K562 (cell line): ENCODE data around the gene CARMIL1. TPM values are rescaled to one million over a fixed set of nuclear protein-coding genes. Genes with fewer than 3 reads are reported as not detected.

Experiments used
- ATAC-seq: fragments of 200-7000 bp; cut with Tn5 transposase; 3 replicates; pipeline ENCODE4 v1.9.1; 2020; ENCODE audit warnings: moderate library complexity
- BruUV-seq: library from RNA; stranded (reverse); fragments of 400-500 nt; replicated peaks from 2 replicates; lab custom pipeline; 2021; lab: Mats Ljungman, UMichigan
- CTCF ChIA-PET: fragments of 300-600 bp; formaldehyde crosslinking; extraction: SDS; loops from one replicate; lab custom pipeline; 2021; ENCODE audit warnings: low intra/inter-chr PET ratio; lab: Yijun Ruan, JAX
- POLR2A ChIA-PET: fragments of 300-600, 350-650 bp; sonication (Branson Sonifier 250); formaldehyde crosslinking; extraction: SDS; loops from one replicate; lab custom pipeline; 2021; ENCODE audit warnings: antibody characterized with exemption, inconsistent platforms; lab: Yijun Ruan, JAX
- DNase-seq, 4 experiments: peaks; one replicate each; pipeline versions ENCODE4 v3.0.0 to v3.0.0-alpha.2; 2011 to 2018; ENCODE audit warnings: low spot score in 3 of 4, mixed read lengths in 3 of 4; ENCODE audit errors: extremely low read depth in 1 of 4
- FAIRE-seq: peaks from 2 replicates; lab custom pipeline; 2011; peaks lifted over from hg19 to GRCh38; lab: Jason Lieb, UNC
- H2AFZ ChIP-seq: 2 replicates; pipeline ENCODE4 v1.6.0; 2011; ENCODE audit warnings: low read depth, low read length, control low read depth, inconsistent platforms
- H3K27ac ChIP-seq: fragments of 200-600 bp; 3 replicates; pipeline ENCODE4 v1.8.0; 2011; ENCODE audit warnings: low read depth, mild to moderate bottlenecking, control low read depth, inconsistent platforms, low read length, moderate library complexity, mixed read lengths; ENCODE audit errors: extremely low read depth
- H3K27me3 ChIP-seq, 2 experiments: fragments of 300-600 bp in 1 of 2; 2 replicates in 1 of 2; 3 replicates in 1 of 2; pipeline versions ENCODE4 v1.6.0 to v1.8.0; 2011; ENCODE audit warnings: inconsistent platforms in 2 of 2, low read length in 2 of 2, mild to moderate bottlenecking in 1 of 2, mixed read lengths in 1 of 2, moderate library complexity in 1 of 2; ENCODE audit not compliant: control insufficient read depth in 2 of 2, insufficient read depth in 2 of 2
- H3K36me3 ChIP-seq: fragments of 300-600 bp; 3 replicates; pipeline ENCODE4 v1.8.0; 2011; ENCODE audit warnings: mild to moderate bottlenecking, low read length, inconsistent platforms; ENCODE audit not compliant: control insufficient read depth, insufficient read depth
- H3K4me1 ChIP-seq, 2 experiments: fragments of 200-600 bp in 1 of 2; replicated peaks in 1 of 2; 2 replicates in 1 of 2; 3 replicates in 1 of 2; pipeline versions ENCODE4 v1.5.1 to v1.8.0; 2011; ENCODE audit warnings: inconsistent platforms in 2 of 2, low read length in 2 of 2, mild to moderate bottlenecking in 1 of 2, mixed read lengths in 1 of 2, moderate library complexity in 1 of 2; ENCODE audit not compliant: control insufficient read depth in 2 of 2, insufficient read depth in 2 of 2
- H3K4me2 ChIP-seq: 2 replicates; pipeline ENCODE4 v1.6.1; 2011; ENCODE audit warnings: low read length, control low read depth, inconsistent platforms, mixed read lengths; ENCODE audit not compliant: insufficient read depth
- H3K4me3 ChIP-seq: fragments of 200-600 bp; sonication (generic), shearing (Covaris generic); 2 replicates; pipeline ENCODE4 v1.5.1; 2016; ENCODE audit warnings: control low read depth, inconsistent platforms
- H3K79me2 ChIP-seq: fragments of 200-600 bp; 3 replicates; pipeline ENCODE4 v1.8.0; 2011; ENCODE audit warnings: low read length, inconsistent platforms; ENCODE audit not compliant: control insufficient read depth, insufficient read depth
- H3K9ac ChIP-seq, 2 experiments: 2 replicates each; pipeline versions ENCODE4 v1.6.0 to v1.6.1; 2011; ENCODE audit warnings: low read depth in 2 of 2, low read length in 2 of 2, control low read depth in 1 of 2, inconsistent platforms in 1 of 2, mild to moderate bottlenecking in 1 of 2, mixed read lengths in 1 of 2; ENCODE audit not compliant: insufficient read depth in 1 of 2
- H3K9me1 ChIP-seq: one replicate; pipeline ENCODE4 v1.6.0; 2011; ENCODE audit warnings: inconsistent platforms, mild to moderate bottlenecking, low read length, moderate library complexity; ENCODE audit not compliant: control insufficient read depth, insufficient read depth
- H3K9me3 ChIP-seq: replicated peaks from 2 replicates; pipeline ENCODE4 v1.5.1; 2011; ENCODE audit warnings: low read depth, low read length, inconsistent platforms; ENCODE audit not compliant: control insufficient read depth, insufficient read depth
- H4K20me1 ChIP-seq: replicated peaks from 2 replicates; pipeline ENCODE4 v1.6.1; 2011; ENCODE audit warnings: low read length, inconsistent platforms, mixed read lengths; ENCODE audit not compliant: control insufficient read depth, insufficient read depth
- CREB3L1 ChIP-seq: fragments of 450-650 bp; IDR thresholded peaks from 2 replicates; pipeline ENCODE4 v1.6.1; 2014; ENCODE audit warnings: low read depth, mild to moderate bottlenecking, moderate library complexity, borderline replicate concordance
- CTCFL ChIP-seq: IDR thresholded peaks from 2 replicates; pipeline ENCODE4 v1.6.1; 2011; ENCODE audit warnings: borderline replicate concordance, low read depth, mild to moderate bottlenecking, moderate library complexity, low read length; ENCODE audit not compliant: insufficient read depth, poor library complexity, severe bottlenecking
- FOXK2 ChIP-seq, 2 experiments: fragments of 450-650 bp; IDR thresholded peaks in 1 of 2; conservative IDR thresholded peaks in 1 of 2; 2 replicates each; pipeline ENCODE4 v1.6.1; 2016; ENCODE audit warnings: low read depth in 2 of 2, mild to moderate bottlenecking in 1 of 2
- HSF4 ChIP-seq: fragments of 250-450 bp; sonication (Bioruptor Pico); IDR thresholded peaks from 2 replicates; pipeline ENCODE4 v2.1.2; 2022; ENCODE audit warnings: mild to moderate bottlenecking, moderate library complexity, borderline replicate concordance
- IRF2 ChIP-seq: sonication (generic); formaldehyde crosslinking; IDR thresholded peaks from 2 replicates; pipeline ENCODE4 v1.8.1; 2022; ENCODE audit warnings: mild to moderate bottlenecking, missing genetic modification reagents
- MLX ChIP-seq, 2 experiments: fragments of 450-650 bp in 1 of 2; sonication (generic) in 1 of 2; formaldehyde crosslinking; conservative IDR thresholded peaks; 2 replicates each; pipeline versions ENCODE4 v1.4.0 to v1.8.1; 2020 to 2022; ENCODE audit warnings: mild to moderate bottlenecking in 1 of 2, missing genetic modification reagents in 1 of 2
- NR0B1 ChIP-seq: fragments of 450-650 bp; IDR thresholded peaks from one replicate; pipeline ENCODE4 v1.6.1; 2018; ENCODE audit warnings: mild to moderate bottlenecking, moderate library complexity; ENCODE audit not compliant: partially characterized antibody
- TEAD4 ChIP-seq, 2 experiments: sonication (generic) in 1 of 2; formaldehyde crosslinking in 1 of 2; IDR thresholded peaks; 2 replicates each; pipeline versions ENCODE4 v1.6.1 to v1.8.0; 2012 to 2022; ENCODE audit warnings: borderline replicate concordance in 1 of 2, inconsistent platforms in 1 of 2, low read length in 1 of 2, mild to moderate bottlenecking in 1 of 2, missing genetic modification reagents in 1 of 2
- XRCC4 ChIP-seq: IDR thresholded peaks from one replicate; pipeline ENCODE4 v1.6.1; 2011; ENCODE audit not compliant: insufficient read depth, insufficient read length; ENCODE audit errors: extremely low read depth
- ZNF75A ChIP-seq: fragments of 450-650 bp; formaldehyde crosslinking; IDR thresholded peaks from 2 replicates; pipeline ENCODE4 v1.4.0; 2020; ENCODE audit warnings: mild to moderate bottlenecking
- WGBS: fragments of 100-300 bp; shearing (Covaris generic); methylation state at CpG from one replicate; pipeline ENCODE4 v1.1.6; 2016; ENCODE audit warnings: low coverage, mixed read lengths; ENCODE audit not compliant: insufficient coverage; ENCODE audit errors: missing lambda C conversion rate; 5-methylcytosine and 5-hydroxymethylcytosine counted together
- in situ Hi-C: fragments of 300-500 bp; cut with MboI; formaldehyde crosslinking; loops from 4 replicates; pipeline ENCODE4 v1.15.0; 2018; ENCODE audit warnings: inconsistent platforms, mixed read lengths
- intact Hi-C: fragments of 100-400 bp; cut with micrococcal nuclease; formaldehyde crosslinking; loops from 2 replicates; pipeline ENCODE4 v1.14.2; 2022
- polyA plus RNA-seq, 8 experiments: library from polyadenylated mRNA; depleted of rRNA in 4 of 8; stranded (reverse) in 5 of 8; unstranded in 3 of 8; fragments of >200 nt; fragmentation: Nextera tagmentation in 2 of 8; fragmentation: Illumina TruSeq in 1 of 8; extraction: Ambion mirVana in 2 of 8; extraction: Trizol in 1 of 8; gene quantifications; 2 replicates each; pipeline versions ENCODE4 v1.2.1 to v1.2.3, GENCODE V29; 2011 to 2014; ENCODE audit warnings: inconsistent platforms in 1 of 8, missing spikeins in 1 of 8
- total RNA-seq, 7 experiments: library from RNA; depleted of rRNA in 6 of 7; stranded (reverse); fragments of >200 nt in 6 of 7; fragmentation: Illumina TruSeq in 2 of 7; extraction: Trizol in 2 of 7; gene quantifications; 2 replicates each; pipeline versions ENCODE4 v1.2.1 to v1.2.3, GENCODE V29; 2011 to 2021; ENCODE audit warnings: low replicate concordance in 1 of 7

Gene CARMIL1
- total and polyA plus RNA-seq, 9 of the 15 experiments (the other 6 are each of a cell fraction or from before 2014, with no cell fraction given): 0.04 to 0.32 (median 0.10) TPM; not detected in 1

- Histone ChIP-seq H3K4me1 (no peaks in the 10 kb centered on the region), H3K9me1 (no peaks in the 10 kb centered on the region), H3K79me2 (no peaks in the 10 kb centered on the region), H3K27ac (no peak overlapping the region), H2AFZ (no peak overlapping the region), H3K27me3 (peaks cover 2 to 16% of the 10 kb centered on the region in 2 experiments; a peak in 4 of 5 replicates), H3K9me3 (no peaks in the 10 kb centered on the region), H4K20me1 (no peaks in the 10 kb centered on the region), H3K36me3 (no peaks in the 10 kb centered on the region), H3K4me3 (no peak overlapping the region), H3K9ac (no peak overlapping the region), H3K4me2 (no peak overlapping the region)
- DNase-seq (no peak), FAIRE-seq (peak; percentile 46), ATAC-seq (no peak)
- intact Hi-C loops (no loop called here), in situ Hi-C loops (no loop called here)
- POLR2A ChIA-PET: no interaction called here
- WGBS: 0% methylated on average over 2 of the region's 2 CpGs
- CTCF ChIA-PET: no interaction called here
- BruUV-seq: no TSS peak
- TF ChIP-seq IRF2 (no peak), XRCC4 (no peak), NR0B1 (no peak), ZNF75A (no peak), CTCFL (no peak), MLX (CRISPR knock-in tag; conservative IDR thresholded peaks at IDR 0.05) (no peak), HSF4 (CRISPR knock-in tag) (no peak), CREB3L1 (no peak), TEAD4 (IDR thresholded peaks at IDR 0.05; ENCODE audit: low read length) (no peak), TEAD4 (CRISPR knock-in tag; IDR thresholded peaks at IDR 0.05; ENCODE audit: borderline replicate concordance) (no peak), FOXK2 (conservative IDR thresholded peaks at IDR 0.05 in 1 of 2, IDR thresholded peaks at IDR 0.05 in 1 of 2; ENCODE audit: low read depth in 2 of 2) (no peak)
Observed at GRCh38 chr6:25314509-25315175, 35.5 kb downstream of the CARMIL1 start.
